ENCODE data around the gene TSPAN15.

The TSPAN15 gene

DNA sequence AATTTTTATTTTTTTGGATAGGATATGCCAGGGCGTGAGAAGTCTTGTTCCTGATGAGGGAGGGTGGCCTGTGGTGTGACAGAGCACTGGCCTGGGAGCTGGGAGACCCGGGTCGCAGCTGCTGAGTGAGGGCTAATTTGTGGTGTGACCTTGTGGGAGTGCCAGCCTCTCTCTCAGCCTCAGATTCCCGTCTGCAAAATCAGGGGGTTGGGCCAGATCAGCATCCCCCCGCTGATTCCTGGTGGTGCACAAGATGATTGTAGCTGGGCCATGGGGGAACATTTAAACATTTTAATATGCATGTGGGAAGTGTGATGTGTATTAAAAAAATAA is 14.9 kb downstream of the TSPAN15 start:
- no peak for DNase-seq (ENCODE audit: low spot score)

DNA sequence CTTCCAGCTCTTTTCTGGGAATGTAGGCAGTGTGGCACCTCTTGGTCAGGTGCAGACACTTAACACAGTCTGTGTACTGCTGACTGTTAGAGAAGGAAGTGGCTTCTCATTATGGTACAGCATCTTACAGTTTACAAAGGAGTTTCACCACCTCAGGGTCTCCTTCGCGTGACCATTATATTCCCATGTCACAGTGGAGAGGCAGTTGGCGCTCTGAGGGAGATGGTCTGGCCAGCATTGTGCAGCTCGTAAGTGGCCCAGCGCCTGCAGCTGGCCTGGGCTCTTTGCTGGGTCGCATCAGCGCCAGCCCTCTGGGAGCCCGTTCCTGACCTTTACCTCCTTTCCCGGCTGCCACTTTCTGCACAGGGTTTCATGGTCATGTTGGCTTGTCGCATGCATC is 15.4 kb downstream of the TSPAN15 start:
- DNase-seq (ENCODE audit: low spot score): no peak

DNA sequence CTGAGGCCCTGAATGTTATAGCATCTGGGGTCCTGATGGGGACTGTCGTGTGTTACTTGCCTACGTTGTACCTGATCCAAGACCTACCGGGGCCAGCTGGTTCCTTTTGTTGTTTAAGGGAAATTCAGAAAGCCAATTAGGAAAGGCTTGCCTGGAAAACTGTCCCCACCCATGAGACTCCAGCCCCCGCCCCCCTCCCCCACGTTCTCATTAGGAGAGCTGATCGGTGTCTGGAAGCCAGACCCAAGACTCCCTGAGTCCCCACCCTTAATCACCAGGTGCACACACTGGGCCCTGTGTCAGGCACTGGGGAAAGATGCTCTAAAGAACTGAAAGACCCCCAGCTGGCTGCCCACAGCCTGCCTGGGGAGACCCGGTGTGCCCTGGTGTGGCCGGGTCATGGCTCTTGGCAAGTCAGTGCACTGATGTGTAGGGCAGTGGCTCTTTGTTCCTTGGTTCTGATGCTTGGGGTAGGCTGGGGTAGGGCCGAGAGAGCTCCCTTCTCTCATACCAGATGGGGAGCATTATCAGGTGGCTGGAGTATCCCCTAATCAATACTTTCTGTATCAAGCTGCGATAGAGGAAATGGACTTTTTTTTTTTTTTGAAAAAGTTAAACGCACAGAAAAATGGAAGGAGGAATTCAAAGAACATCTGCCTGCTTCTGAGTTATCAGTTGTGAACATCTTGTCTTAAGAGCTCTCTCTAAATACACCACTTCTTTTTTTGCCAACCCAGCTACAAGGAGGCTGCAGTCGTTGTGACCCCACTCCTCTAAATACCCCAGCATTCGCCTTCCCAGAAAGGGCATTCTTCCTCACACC is 16.9 kb downstream of the TSPAN15 start:
- DNase-seq (ENCODE audit: low spot score): no peak

DNA sequence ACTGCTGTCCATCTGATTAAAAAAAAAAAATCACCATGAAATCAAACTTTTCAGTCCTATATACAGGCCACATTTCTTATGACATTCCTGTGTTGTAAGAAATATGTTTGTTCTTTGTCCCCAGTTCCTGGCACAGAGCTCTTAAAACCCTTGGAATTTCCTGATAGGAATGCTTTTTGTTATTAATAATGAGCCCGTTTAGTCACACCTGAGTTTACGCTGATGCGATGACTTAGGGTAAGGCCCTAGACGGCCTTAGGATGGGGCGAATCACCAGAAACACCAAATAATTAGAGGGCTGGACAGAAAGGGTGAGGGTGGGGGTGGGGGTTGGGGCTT is 17.5 kb downstream of the TSPAN15 start:
- no peak for DNase-seq (ENCODE audit: low spot score)

DNA sequence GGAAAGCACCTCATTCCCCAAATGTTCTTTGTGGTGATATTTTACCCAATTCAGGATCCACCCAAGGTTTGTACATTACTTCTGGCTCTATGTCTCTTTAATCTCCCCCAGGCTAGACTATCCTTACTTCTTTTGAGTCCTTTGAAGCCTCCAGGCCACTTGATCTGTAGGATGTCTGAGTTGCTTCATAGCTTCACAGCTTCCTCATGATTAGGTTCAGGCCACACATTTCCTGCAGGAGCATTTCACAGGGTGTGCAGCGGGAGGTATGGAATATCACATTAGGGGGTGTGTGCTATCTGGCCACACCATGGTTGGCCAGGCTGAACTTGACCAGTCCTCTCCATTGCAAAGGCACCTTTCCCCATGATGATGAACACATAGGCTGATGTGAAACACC is 18.7 kb downstream of the TSPAN15 start:
- DNase-seq (ENCODE audit: low spot score): no peak

DNA sequence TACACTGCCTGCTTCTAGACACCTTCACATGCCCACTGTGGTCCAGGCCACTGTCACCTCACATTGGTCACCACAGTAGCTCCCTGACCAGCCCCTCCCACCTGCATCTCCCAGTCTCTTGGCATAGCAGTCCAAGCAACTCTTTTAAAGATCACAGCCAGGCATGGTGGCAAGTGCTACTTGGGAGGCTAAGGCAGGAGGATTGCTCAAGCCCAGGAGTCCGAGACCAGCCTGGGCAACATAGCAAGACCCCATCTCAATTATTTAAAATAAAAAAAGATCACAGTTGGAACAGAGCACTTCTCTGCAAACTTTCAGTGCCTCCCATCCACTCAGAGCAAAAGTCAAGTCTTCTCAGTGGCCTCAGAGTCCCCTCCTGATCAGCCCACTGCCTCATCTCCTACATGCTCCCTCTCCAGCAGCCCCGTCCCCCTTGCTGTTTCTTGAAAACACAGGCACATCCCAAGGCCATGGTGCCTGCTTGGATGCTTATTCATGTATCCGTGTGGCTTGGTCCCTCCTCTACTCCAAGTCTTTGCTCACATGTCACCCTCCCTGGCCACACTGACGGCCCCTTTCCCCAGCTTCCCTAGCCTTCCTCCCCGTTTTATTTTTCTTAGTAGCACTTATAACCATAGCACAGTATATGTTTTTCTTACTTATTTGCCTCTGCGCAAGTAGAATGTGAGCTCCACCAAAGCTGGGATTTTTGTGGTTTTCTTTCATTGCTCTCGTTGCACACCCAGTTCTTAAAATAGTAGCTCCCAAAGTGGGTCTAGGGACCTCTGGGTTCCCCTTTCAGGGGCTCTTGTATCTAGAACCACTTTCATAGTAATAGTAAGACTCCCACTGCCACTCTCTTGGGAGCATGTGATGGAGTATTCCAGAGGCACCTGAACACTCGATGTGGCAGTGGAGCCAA is 19.5 kb downstream of the TSPAN15 start:
- no peak for DNase-seq (ENCODE audit: low spot score)

DNA sequence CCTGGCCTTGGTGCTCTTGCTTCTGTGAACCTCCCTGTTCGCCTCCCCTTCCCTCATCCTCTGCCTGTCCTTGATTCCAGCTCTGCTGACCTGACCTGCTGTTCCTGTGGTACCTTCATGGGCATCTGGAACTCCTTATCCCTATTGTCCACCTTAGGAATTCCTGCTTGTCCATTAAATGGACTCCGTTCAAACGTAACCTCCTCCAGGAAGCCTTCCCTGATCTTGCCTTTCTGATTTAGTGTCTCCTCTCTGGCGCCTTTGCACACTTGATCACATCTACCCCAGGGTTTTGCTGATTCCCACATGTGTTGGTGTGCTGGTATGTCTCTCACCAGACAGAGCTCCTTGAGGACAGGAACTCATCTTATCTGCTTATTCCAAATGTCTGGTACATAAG is 20.9 kb downstream of the TSPAN15 start:
- DNase-seq (ENCODE audit: low spot score): no peak

DNA sequence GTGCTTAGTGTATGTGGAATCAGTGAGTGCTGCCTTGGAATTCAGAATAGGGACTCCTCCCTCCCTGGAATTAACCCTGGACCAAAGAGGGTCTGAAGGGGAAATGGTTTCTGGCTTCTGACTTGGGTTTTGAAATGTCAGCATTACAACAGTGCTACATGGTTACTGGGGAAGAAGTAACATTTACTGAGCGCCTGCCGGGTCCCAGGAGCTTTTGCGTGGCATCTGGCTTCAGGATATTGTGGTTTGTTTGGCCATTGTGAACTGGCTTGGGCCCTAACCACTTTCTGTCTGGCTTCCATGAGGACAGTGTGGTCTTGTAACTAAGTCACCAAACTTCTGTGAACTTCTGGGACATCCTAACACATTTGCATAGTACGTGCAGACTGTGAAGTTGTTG is 21.3 kb downstream of the TSPAN15 start:
- no peak for DNase-seq (ENCODE audit: low spot score)

DNA sequence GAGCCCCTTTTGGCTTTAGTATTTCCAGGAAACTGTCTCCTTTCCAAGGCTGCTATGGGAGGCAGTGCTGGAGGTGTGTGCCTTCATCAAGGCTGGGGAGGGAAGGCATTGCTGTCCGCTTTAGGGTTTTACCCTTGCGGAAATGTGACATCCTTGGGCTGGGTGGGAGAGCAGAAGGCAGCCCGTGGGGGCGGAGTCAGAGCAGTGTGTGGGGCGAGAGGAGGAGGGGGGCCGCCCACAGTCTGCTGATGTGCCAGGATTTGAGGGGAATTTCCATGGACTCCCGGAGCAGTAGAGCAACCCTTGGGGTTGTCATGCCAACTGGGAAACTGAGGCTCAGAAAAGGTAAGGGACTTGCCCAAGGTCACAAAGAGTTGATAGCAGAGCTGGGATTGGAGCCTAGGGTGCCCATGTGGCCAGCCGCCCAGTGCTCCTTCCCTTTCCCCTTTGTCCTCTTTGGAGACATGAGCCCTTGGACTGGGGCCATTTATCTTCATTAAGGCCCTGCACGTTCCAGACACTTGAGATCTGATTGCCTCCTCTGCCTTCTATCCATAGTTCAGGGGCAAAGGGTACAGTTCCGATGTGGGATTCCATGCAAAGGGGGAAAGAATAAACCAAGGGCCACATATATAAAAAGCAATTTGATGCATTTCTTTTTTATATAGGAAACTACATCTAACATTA is 22.2 kb downstream of the TSPAN15 start:
- no peak for DNase-seq (ENCODE audit: low spot score)

DNA sequence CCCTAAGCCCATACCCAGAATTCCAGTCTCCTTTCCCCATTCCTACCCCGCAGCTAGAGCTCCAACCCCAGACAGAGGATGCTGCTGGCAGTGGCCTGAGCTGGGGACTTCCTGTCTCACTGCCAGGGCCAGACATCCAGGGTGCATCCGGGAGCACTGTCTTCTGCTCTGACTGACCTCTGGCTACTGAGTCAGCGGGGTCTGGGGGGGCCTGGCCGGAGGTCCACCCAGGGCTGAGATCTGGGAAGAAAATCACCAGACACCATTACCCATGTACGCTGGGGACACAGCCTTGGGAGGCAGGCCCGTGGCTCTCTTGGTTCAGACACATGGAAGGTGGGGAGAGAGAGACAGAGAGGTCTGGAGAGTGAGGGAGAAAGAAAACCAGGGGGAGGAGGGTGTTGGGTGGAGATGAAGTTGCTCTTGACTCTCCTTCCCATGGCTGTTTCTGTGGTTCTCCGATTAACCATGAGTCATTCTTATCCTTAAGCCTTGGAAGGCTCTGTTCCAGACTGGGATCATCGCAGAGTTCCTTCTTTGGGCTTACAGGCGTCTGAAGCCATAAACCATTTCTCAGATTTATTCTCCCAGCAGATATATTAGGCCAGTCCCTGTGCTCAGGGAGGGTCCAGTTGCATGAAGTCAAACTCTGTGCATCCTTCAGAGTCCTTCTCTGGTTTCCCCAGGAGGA is 23.6 kb downstream of the TSPAN15 start:
- peak; percentile 66 for DNase-seq (ENCODE audit: low spot score)

DNA sequence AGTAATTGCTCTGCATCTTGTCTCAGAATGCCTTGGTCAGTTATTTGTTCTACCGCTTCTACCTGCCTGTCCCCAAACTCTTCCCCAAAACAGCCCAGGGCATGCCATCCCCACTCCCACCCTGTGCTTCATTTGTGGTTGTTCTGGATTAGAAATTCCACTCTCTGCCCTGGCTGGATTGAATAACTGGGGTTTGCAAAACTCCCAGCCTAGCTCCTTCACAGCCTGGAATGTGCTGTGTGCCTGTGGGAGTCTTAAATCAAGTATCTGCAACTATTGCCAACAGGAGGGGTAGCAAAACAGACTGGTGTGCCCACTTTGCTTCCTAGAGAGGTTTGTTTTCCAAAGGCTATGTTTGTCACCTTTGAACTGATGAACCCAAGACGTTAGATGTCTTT is 24.2 kb downstream of the TSPAN15 start:
- DNase-seq (ENCODE audit: low spot score): no peak

DNA sequence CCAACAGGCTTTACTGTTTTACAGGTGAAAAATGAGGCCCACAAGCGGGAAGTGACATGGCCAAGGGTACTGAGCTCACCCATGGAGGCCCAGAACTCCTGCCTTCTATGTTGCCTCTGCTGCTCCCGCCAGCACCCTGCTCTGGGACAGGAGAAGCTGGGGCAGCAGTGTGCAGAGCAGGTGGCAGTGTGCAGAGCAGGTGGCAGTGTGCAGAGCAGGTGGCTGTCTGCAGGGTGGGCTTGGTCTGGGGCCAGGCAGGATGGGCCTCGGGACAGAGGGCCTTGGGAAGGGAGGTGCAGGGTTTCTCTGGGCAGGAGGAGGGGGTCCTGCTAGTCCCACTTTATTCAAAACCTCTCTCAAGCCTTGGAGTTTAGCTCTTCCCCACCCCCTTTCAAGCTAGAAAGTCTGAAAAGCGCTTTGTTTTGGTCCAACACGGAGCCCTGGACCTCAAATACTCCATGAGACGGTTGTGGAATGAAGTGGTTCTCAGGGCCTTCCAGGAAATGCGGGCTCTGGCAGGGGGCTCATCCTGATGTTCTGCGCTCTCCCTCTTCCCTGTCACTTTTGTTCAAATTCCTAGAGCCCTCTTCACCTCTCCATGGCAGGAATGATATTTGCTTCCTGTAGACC is 26.8 kb downstream of the TSPAN15 start:
- DNase-seq (ENCODE audit: low spot score): no peak

DNA sequence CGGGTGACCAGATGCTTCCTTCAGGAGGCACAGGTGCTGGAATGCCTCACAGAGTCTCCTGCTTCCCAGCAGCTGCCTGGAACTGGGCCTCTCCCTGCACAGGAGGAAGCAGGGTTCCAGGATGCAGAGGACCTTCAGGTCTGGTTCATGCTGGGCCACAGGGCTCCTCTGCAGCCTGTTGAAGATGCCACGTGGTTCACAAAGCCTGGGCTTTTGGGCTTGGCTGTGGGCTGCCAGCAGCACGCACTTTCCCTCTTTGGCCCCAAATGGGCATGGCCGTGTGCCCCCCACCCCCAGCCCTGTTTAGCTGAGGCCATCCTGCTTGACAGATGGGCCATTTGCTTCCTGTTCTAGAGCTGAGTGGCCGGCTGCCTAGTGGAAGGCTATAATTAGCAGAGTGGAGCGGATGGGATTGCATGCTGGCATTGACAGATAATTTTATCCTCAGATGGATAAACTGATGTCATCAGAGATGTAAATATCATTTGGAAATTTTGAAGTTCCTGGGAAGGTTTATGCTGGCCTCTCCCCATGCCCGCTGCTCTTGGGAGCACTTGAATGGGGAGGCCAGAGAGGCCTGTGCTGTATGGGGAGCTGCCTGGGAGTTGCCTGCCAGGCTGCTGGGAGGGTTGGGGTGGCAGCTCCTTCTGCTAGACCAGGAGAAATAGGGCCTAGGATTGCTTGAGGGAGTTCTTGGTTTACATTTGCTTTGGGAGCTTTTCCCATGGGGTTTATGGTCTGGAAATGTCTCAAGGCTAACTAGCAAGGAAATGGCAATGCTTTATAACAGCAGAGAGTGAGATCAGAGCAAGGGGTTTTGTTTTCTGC is 28.2 kb downstream of the TSPAN15 start:
- DNase-seq (ENCODE audit: low spot score): no peak

DNA sequence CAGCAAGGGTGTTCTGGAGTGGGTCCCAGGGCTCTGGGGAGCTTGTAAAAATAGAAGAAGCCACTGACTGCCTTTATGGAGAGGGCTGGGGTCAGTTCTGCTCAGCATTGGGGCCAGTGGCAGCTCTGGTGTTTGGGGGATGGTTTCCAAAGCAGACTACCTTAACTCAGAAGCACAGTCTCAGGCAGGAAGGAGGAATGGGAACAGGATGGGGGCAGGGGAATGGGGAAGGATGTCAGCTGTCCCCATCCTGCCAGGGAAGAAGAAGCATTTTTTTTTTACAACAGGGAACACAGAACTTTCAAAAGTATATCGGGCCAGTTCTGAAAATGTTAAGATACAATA is 28.8 kb downstream of the TSPAN15 start:
- DNase-seq (ENCODE audit: low spot score): no peak

DNA sequence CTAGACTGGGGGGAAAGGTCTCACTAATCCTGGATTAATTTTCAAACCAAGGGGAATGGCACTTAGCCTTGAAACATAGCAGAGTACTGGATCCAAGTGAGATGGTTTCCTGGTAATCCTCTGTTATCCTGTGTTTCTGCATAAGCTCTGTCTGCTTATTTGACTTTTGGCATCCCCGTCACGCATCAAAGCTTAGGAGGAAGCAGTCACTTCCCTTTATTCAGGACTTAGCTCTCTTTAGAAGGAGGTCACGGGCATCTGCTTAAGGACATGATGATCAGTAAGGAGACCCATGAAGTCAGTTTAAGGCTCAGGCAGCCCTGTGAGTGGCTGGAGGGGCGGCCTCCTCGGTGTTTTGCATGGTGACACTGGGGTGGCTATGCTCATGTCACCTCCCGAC is 30.0 kb downstream of the TSPAN15 start:
- DNase-seq (ENCODE audit: low spot score): no peak

DNA sequence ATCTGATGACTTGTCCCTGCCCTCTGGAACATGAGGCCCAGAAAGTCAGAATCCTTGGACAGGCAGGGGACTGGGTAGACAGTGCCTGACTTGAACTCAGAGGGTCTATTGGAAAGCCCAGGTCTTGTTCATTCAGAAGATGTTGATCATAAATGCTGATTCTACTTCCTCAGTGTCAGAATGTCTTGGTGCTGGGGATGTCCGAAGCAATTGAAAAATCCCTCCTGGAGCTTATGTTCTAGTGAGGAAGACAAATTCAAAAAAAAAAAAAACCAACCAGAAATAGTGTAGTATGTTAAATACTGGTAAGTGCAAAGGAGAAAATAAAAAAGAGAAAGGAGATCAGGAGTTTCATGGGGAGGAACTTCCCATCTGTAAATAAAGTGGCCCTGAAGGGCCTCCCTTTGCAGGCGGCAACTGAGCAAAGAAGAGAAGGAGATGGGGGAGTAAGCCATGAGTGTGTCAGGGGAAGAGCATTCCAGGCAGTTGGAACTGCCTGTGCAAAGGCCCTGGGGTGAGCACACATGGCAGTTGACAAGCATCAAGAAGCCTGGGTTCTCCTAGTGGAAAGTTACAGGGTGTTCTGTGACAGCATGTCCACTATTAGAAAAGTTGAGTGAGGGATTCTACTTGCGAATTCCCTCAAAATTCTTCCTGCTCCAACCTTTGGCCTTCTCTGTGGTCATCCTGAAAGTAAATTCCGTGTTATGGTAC is 30.7 kb downstream of the TSPAN15 start:
- DNase-seq (ENCODE audit: low spot score): no peak

DNA sequence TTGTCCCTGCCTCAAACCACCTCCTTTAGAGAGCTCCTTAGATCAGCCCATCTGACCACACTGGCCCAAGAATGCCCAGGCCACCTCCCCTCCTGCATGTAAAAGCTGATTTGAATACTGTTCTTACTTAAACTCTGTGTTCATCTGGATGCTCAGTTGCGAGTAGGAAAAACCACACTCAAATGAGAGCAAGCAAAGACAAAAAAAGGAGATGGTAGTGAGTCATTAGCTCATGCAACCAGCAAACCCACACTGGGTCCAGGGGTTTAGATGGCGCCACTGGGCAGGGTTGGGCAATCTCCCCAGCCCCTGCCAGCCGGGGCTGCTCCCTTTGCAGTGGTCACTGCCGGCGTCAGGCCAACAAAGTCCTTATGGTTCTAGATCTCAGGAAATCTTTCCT is 32.7 kb downstream of the TSPAN15 start:
- no peak for DNase-seq (ENCODE audit: low spot score)

DNA sequence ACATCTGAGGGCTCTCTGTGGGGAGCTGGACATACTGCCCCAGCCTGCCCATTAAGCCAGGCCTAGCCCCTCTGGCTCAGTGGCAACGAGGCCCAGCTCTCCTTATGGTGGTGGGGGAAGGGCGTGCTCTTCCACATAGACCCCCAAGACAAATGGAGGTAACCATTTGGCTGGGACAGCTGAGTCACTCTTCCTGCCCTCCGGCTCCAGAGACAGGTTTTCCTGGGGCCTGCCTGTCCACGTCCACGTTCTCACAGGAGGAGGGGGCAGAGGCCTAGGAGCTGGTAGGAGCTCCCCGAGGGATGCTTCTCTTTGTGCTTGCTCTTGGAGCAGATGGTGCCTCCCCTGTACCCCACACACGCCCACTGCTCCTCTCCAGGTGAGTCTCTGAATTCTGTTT is 33.5 kb downstream of the TSPAN15 start:
- no peak for DNase-seq (ENCODE audit: low spot score)

DNA sequence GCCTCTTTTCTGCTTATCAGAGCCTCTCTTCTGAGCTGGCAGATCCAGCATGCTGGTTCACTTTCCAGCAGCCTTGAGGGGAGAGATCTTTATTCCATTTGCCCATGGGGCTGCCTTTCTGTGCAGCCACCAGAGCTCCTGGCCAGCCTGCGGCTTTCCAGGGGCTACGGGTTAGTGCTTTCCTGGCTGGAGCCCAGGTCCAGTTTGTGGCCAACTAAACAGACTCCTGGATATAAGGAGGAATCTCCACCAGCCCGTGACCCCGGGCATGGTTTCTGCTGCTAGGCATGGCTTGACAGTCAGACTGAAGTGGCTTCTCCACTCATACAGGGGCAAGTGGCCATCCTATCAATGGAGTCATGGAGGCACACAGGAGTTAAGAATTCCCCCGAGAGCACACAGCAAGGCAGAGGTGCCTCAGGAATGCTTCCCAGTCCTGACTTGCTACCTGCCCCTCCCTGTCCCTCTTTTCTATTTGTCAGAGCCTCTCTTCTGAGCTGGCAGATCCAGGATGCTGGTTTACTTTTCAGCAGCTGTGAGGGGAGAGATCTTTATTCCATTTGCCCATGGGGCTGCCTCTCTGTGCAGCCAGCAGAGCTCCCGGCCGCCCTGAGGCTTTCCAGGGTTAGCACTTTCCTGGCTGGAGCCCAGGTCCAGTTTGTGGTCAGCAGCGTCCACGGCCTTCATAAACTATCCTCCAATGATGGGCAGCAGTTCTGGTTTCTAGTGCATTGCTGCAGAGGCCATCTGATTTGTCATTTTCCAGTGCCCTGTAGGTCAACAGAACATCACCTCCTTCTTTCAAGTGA is 35.9 kb downstream of the TSPAN15 start:
- no peak for DNase-seq (ENCODE audit: low spot score)

All from AG08396 (cell line).